Endothelial cell of umbilical vein (primary cell): ENCODE measurements around the gene BPGM.

Experiments used
- POLR2A ChIP-seq: IDR thresholded peaks from 2 replicates; pipeline ENCODE4 v1.6.1; 2012; ENCODE audit warnings: low read depth, mild to moderate bottlenecking, control low read depth, low read length
- TF ChIP-seq, protein P1 (sequence below), 2 donors: IDR thresholded peaks; 1 replicate in 1 of 2; 2 replicates in 1 of 2; pipeline ENCODE4 v1.5.1; 2011; ENCODE audit warnings: low read length in 2 of 2, mild to moderate bottlenecking in 2 of 2, moderate library complexity in 2 of 2, control low read depth in 1 of 2, inconsistent platforms in 1 of 2, low read depth in 1 of 2; ENCODE audit not compliant: insufficient read depth in 1 of 2; ENCODE audit errors: extremely low read depth in 1 of 2

DNA sequence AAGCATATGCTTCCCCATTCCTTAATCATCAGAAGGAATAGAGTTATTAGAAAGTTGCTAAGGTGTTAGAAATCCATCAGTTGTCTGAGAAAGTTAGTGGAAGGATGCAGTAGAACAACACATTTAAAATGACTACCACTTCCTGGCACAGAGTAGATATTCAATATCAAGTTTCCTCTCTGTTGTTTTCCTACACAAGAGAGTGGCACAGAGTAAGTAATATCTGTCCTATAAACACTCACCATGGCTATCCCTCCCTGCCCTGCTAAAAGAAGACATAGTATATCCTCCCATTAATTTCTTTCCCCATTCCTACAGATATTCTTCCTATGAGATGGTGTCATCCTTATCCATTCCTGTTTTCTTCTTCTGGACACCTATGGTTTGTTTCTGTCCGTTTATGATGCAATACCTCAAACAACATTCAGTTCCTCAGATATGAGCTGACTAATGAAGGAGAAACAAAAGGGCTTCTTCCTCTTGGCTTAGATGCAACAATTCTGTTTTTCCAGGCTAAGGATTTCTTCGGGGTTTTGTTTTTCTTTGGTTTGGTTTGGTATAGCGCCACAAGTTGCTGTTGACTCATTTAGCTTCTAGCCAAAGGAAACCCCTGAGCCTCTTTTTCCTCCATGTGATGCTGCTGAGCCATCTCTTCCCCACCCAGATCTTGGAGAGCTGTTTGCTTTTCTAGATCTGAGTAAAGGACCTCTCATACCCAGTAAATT, 32.9 kb upstream of the BPGM start:
- peak; percentile 64 for TF ChIP-seq POLR2A
- TF ChIP-seq, protein P1, sequence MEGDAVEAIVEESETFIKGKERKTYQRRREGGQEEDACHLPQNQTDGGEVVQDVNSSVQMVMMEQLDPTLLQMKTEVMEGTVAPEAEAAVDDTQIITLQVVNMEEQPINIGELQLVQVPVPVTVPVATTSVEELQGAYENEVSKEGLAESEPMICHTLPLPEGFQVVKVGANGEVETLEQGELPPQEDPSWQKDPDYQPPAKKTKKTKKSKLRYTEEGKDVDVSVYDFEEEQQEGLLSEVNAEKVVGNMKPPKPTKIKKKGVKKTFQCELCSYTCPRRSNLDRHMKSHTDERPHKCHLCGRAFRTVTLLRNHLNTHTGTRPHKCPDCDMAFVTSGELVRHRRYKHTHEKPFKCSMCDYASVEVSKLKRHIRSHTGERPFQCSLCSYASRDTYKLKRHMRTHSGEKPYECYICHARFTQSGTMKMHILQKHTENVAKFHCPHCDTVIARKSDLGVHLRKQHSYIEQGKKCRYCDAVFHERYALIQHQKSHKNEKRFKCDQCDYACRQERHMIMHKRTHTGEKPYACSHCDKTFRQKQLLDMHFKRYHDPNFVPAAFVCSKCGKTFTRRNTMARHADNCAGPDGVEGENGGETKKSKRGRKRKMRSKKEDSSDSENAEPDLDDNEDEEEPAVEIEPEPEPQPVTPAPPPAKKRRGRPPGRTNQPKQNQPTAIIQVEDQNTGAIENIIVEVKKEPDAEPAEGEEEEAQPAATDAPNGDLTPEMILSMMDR (IDR thresholded peaks at IDR 0.05; ENCODE audit: extremely low read depth in 1 of 2, insufficient read depth in 1 of 2, low read depth in 1 of 2, low read length in 2 of 2) = no peak
